ENCODE measurements around the gene CERS2.

DNA sequence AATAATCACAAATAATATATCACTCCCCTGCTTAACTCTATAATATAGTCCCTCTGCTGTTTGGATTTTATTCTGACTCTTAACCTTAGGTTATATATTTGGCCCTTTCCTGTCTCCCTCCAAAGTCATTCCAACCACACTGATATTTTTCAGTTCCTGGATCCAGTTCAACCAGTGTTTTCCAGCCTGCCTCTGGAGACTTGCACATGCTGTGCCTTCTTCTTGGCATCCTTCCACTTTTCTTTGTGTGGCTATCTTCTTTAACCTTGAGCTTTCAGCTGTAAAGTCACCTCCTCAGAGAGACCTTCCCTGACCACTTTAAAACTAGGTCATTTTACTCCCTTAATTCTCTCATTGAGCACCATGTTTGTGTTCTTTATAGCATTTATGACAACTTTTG lies 19.4 kb downstream of the CERS2 start:
- TF ChIP-seq, protein P1, sequence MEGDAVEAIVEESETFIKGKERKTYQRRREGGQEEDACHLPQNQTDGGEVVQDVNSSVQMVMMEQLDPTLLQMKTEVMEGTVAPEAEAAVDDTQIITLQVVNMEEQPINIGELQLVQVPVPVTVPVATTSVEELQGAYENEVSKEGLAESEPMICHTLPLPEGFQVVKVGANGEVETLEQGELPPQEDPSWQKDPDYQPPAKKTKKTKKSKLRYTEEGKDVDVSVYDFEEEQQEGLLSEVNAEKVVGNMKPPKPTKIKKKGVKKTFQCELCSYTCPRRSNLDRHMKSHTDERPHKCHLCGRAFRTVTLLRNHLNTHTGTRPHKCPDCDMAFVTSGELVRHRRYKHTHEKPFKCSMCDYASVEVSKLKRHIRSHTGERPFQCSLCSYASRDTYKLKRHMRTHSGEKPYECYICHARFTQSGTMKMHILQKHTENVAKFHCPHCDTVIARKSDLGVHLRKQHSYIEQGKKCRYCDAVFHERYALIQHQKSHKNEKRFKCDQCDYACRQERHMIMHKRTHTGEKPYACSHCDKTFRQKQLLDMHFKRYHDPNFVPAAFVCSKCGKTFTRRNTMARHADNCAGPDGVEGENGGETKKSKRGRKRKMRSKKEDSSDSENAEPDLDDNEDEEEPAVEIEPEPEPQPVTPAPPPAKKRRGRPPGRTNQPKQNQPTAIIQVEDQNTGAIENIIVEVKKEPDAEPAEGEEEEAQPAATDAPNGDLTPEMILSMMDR (IDR thresholded peaks at IDR 0.05), result no peak
- TF ChIP-seq, protein P2, sequence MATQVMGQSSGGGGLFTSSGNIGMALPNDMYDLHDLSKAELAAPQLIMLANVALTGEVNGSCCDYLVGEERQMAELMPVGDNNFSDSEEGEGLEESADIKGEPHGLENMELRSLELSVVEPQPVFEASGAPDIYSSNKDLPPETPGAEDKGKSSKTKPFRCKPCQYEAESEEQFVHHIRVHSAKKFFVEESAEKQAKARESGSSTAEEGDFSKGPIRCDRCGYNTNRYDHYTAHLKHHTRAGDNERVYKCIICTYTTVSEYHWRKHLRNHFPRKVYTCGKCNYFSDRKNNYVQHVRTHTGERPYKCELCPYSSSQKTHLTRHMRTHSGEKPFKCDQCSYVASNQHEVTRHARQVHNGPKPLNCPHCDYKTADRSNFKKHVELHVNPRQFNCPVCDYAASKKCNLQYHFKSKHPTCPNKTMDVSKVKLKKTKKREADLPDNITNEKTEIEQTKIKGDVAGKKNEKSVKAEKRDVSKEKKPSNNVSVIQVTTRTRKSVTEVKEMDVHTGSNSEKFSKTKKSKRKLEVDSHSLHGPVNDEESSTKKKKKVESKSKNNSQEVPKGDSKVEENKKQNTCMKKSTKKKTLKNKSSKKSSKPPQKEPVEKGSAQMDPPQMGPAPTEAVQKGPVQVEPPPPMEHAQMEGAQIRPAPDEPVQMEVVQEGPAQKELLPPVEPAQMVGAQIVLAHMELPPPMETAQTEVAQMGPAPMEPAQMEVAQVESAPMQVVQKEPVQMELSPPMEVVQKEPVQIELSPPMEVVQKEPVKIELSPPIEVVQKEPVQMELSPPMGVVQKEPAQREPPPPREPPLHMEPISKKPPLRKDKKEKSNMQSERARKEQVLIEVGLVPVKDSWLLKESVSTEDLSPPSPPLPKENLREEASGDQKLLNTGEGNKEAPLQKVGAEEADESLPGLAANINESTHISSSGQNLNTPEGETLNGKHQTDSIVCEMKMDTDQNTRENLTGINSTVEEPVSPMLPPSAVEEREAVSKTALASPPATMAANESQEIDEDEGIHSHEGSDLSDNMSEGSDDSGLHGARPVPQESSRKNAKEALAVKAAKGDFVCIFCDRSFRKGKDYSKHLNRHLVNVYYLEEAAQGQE (IDR thresholded peaks at IDR 0.05; ENCODE audit: insufficient read depth in 1 of 2, low read depth in 2 of 2, low read length in 1 of 2), result no peak
- TF ChIP-seq SIN3A (IDR thresholded peaks at IDR 0.05; ENCODE audit: borderline replicate concordance, insufficient read depth, low read depth, low read length), result no peak

All from Panc1 (cell line).